DOHH2 (cell line): ENCODE data around the gene CAMSAP1.

ENCODE experiments used
- H3F3A ChIP-seq: fragments of 200-600 bp; sonication (generic), shearing (Covaris generic); 2 replicates; pipeline ENCODE4 v1.6.0; 2016; ENCODE audit warnings: antibody characterized with exemption, mild to moderate bottlenecking; ENCODE audit not compliant: control insufficient read depth, insufficient read depth
- H3K27ac ChIP-seq: fragments of 200-600 bp; sonication (generic); 2 replicates; pipeline ENCODE4 v1.5.1; 2014; ENCODE audit warnings: low read depth, mild to moderate bottlenecking, low read length, moderate library complexity
- H3K27me3 ChIP-seq: fragments of 200-600 bp; sonication (generic); 2 replicates; pipeline ENCODE4 v1.6.1; 2014; ENCODE audit warnings: mild to moderate bottlenecking, low read length, mixed read lengths; ENCODE audit not compliant: control insufficient read depth
- H3K36me3 ChIP-seq: fragments of 200-600 bp; sonication (generic); 2 replicates; pipeline ENCODE4 v1.6.1; 2014; ENCODE audit warnings: mild to moderate bottlenecking, low read length, moderate library complexity, mixed read lengths; ENCODE audit not compliant: control insufficient read depth
- H3K4me1 ChIP-seq: fragments of 200-600 bp; sonication (generic); 2 replicates; pipeline ENCODE4 v1.6.1; 2014; ENCODE audit warnings: mild to moderate bottlenecking, low read length, mixed read lengths; ENCODE audit not compliant: control insufficient read depth
- H3K4me2 ChIP-seq: fragments of 200-600 bp; sonication (generic); 2 replicates; pipeline ENCODE4 v1.6.0; 2014; ENCODE audit warnings: mild to moderate bottlenecking, low read length, moderate library complexity
- H3K4me3 ChIP-seq: fragments of 200-600 bp; sonication (generic); 2 replicates; pipeline ENCODE4 v1.5.1; 2014; ENCODE audit warnings: mild to moderate bottlenecking, low read length, mixed read lengths
- H3K79me2 ChIP-seq: fragments of 200-600 bp; sonication (generic); 2 replicates; pipeline ENCODE4 v1.6.1; 2014; ENCODE audit warnings: mild to moderate bottlenecking, low read length, mixed read lengths; ENCODE audit not compliant: control insufficient read depth
- H3K9me2 ChIP-seq: fragments of 200-600 bp; sonication (generic); replicated peaks from 2 replicates; pipeline ENCODE4 v1.6.1; 2014; ENCODE audit warnings: mild to moderate bottlenecking, low read length, mixed read lengths; ENCODE audit not compliant: control insufficient read depth
- H3K9me3 ChIP-seq: fragments of 200-600 bp; sonication (generic); 2 replicates; pipeline ENCODE4 v1.6.1; 2014; ENCODE audit warnings: antibody characterized with exemption, low read length, mixed read lengths; ENCODE audit not compliant: control insufficient read depth, insufficient read depth
- H4K20me1 ChIP-seq: fragments of 200-600 bp; sonication (generic); 2 replicates; pipeline ENCODE4 v1.6.0; 2014; ENCODE audit warnings: low read depth, mild to moderate bottlenecking, antibody characterized with exemption, low read length, moderate library complexity; ENCODE audit not compliant: control insufficient read depth, insufficient read depth
- CTCF ChIP-seq: fragments of 200-600 bp; sonication (generic); IDR thresholded peaks from one replicate; pipeline ENCODE4 v1.5.1; 2014; ENCODE audit warnings: antibody characterized with exemption, mild to moderate bottlenecking, low read depth, low read length; ENCODE audit not compliant: poor library complexity, severe bottlenecking
- EZH2phosphoT487 ChIP-seq: fragments of 200-600 bp; sonication (generic); IDR thresholded peaks from 2 replicates; pipeline ENCODE4 v1.6.1; 2017; ENCODE audit warnings: borderline replicate concordance, mild to moderate bottlenecking, antibody characterized with exemption, low read length, moderate library complexity, mixed read lengths

CAMSAP1 gene

GRCh38 chr9:135772056-135772646 is 135.2 kb downstream of the CAMSAP1 start:
- no peaks in the 10 kb centered on the region for H3K27me3 ChIP-seq
- H3F3A ChIP-seq = no peaks in the 10 kb centered on the region
- H3K9me3 ChIP-seq = no peaks in the 10 kb centered on the region
- no peaks in the 10 kb centered on the region for H3K36me3 ChIP-seq
- no peaks in the 10 kb centered on the region for H3K4me1 ChIP-seq
- H4K20me1 ChIP-seq = no peaks in the 10 kb centered on the region
- H3K9me2 ChIP-seq = no peaks in the 10 kb centered on the region
- no peaks in the 10 kb centered on the region for H3K79me2 ChIP-seq
- TF ChIP-seq EZH2phosphoT487 (no peak), CTCF (no peak)
- no peak overlapping the region for H3K4me2 ChIP-seq
- no peak overlapping the region for H3K4me3 ChIP-seq
- H3K27ac ChIP-seq = no peak overlapping the region

- Histone ChIP-seq H3K79me2 (no peaks in the 10 kb centered on the region), H3K9me2 (no peaks in the 10 kb centered on the region), H3K27me3 (no peaks in the 10 kb centered on the region), H3K4me3 (no peak overlapping the region), H3K27ac (no peak overlapping the region), H3K36me3 (no peaks in the 10 kb centered on the region), H4K20me1 (no peaks in the 10 kb centered on the region), H3K9me3 (no peaks in the 10 kb centered on the region), H3K4me2 (no peak overlapping the region), H3F3A (no peaks in the 10 kb centered on the region), H3K4me1 (no peaks in the 10 kb centered on the region)
- no peak for TF ChIP-seq EZH2phosphoT487
- no peak for TF ChIP-seq CTCF
Observed at GRCh38 chr9:135771401-135772051, 135.8 kb downstream of the CAMSAP1 start.

- Histone ChIP-seq H3K27me3 (no peaks in the 10 kb centered on the region), H3K4me3 (no peak overlapping the region), H3K4me2 (no peak overlapping the region), H4K20me1 (no peaks in the 10 kb centered on the region), H3F3A (no peaks in the 10 kb centered on the region), H3K4me1 (no peaks in the 10 kb centered on the region), H3K9me2 (no peaks in the 10 kb centered on the region), H3K36me3 (no peaks in the 10 kb centered on the region), H3K79me2 (no peaks in the 10 kb centered on the region), H3K9me3 (no peaks in the 10 kb centered on the region; the same call in 1 of the 2 replicates), H3K27ac (no peak overlapping the region)
- TF ChIP-seq CTCF (no peak), EZH2phosphoT487 (no peak)
Observed at GRCh38 chr9:135770771-135771170, 136.6 kb downstream of the CAMSAP1 start.
